HepG2 (cell line): ENCODE measurements around the gene MYADML2. TPM values are rescaled to one million over a fixed set of nuclear protein-coding genes. Genes with fewer than 3 reads are reported as not detected.

Source experiments
- ATF5 ChIP-seq: sonication (generic); formaldehyde crosslinking; IDR thresholded peaks from 2 replicates; pipeline ENCODE4 v1.4.0; 2020; ENCODE audit warnings: mild to moderate bottlenecking, low read depth, missing genetic modification reagents
- ATF7 ChIP-seq, 2 experiments: fragments of 450-650 bp in 1 of 2; sonication (generic) in 1 of 2; formaldehyde crosslinking in 1 of 2; IDR thresholded peaks; 2 replicates each; pipeline versions ENCODE4 v1.4.0 to v1.6.1; 2016 to 2020; ENCODE audit warnings: antibody characterized with exemption in 1 of 2, mild to moderate bottlenecking in 1 of 2, missing genetic modification reagents in 1 of 2
- CENPBD1 ChIP-seq: sonication (generic); formaldehyde crosslinking; IDR thresholded peaks from 2 replicates; pipeline ENCODE4 v1.8.0; 2022; ENCODE audit warnings: missing genetic modification reagents, low read depth, mild to moderate bottlenecking, borderline replicate concordance
- DMTF1 ChIP-seq: sonication (generic); formaldehyde crosslinking; IDR thresholded peaks from 2 replicates; pipeline ENCODE4 v1.4.0; 2020; ENCODE audit warnings: mild to moderate bottlenecking, missing genetic modification reagents
- FOXK2 ChIP-seq: fragments of 450-650 bp; IDR thresholded peaks from 2 replicates; pipeline ENCODE4 v1.6.1; 2016
- MED1 ChIP-seq: sonication (generic); formaldehyde crosslinking; IDR thresholded peaks from 2 replicates; pipeline ENCODE4 v1.4.0; 2020; ENCODE audit warnings: missing genetic modification reagents
- NAIF1 ChIP-seq: sonication (generic); formaldehyde crosslinking; IDR thresholded peaks from 2 replicates; pipeline ENCODE4 v1.5.0; 2020; ENCODE audit warnings: mild to moderate bottlenecking, missing genetic modification reagents, borderline replicate concordance
- POLR2AphosphoS5 ChIP-seq: IDR thresholded peaks from 2 replicates; pipeline ENCODE4 v1.6.1; 2012; ENCODE audit warnings: low read depth, low read length
- RBM22 ChIP-seq: fragments of 200-400 bp; formaldehyde crosslinking; optimal IDR thresholded peaks from 2 replicates; pipeline ENCODE3; 2017; ENCODE audit warnings: mild to moderate bottlenecking, low read length, moderate library complexity
- RBM39 ChIP-seq: fragments of 200-400 bp; formaldehyde crosslinking; IDR thresholded peaks from one replicate; pipeline ENCODE4 v1.6.1; 2018; ENCODE audit warnings: antibody characterized with exemption, mild to moderate bottlenecking, low read depth, low read length; ENCODE audit not compliant: poor library complexity, severe bottlenecking
- SALL1 ChIP-seq: sonication (generic); formaldehyde crosslinking; IDR thresholded peaks from 2 replicates; pipeline ENCODE4 v1.8.0; 2022; ENCODE audit warnings: mild to moderate bottlenecking, missing genetic modification reagents
- SSRP1 ChIP-seq: IDR thresholded peaks from 2 replicates; pipeline ENCODE4 v1.6.1; 2016; ENCODE audit warnings: control low read depth
- STAT5B ChIP-seq: sonication (generic); formaldehyde crosslinking; IDR thresholded peaks from 2 replicates; pipeline ENCODE4 v1.4.0; 2020; ENCODE audit warnings: missing genetic modification reagents
- TARDBP ChIP-seq: sonication (generic); formaldehyde crosslinking; IDR thresholded peaks from 2 replicates; pipeline ENCODE4 v1.8.0; 2022; ENCODE audit warnings: mild to moderate bottlenecking, missing genetic modification reagents
- TBX2 ChIP-seq: sonication (generic); formaldehyde crosslinking; IDR thresholded peaks from 2 replicates; pipeline ENCODE4 v1.5.0; 2020; ENCODE audit warnings: missing genetic modification reagents, mild to moderate bottlenecking, borderline replicate concordance
- TOE1 ChIP-seq: sonication (generic); formaldehyde crosslinking; IDR thresholded peaks from 2 replicates; pipeline ENCODE4 v1.4.0; 2020; ENCODE audit warnings: mild to moderate bottlenecking, missing genetic modification reagents
- ZFAT ChIP-seq: sonication (generic); formaldehyde crosslinking; conservative IDR thresholded peaks from 2 replicates; pipeline ENCODE4 v1.8.1; 2023; ENCODE audit warnings: missing genetic modification reagents, inconsistent platforms
- ZFP90 ChIP-seq: sonication (generic); formaldehyde crosslinking; IDR thresholded peaks from 2 replicates; pipeline ENCODE4 v1.8.0; 2022; ENCODE audit warnings: missing genetic modification reagents, mild to moderate bottlenecking, inconsistent platforms, borderline replicate concordance
- ZKSCAN5 ChIP-seq: sonication (generic); formaldehyde crosslinking; IDR thresholded peaks from 2 replicates; pipeline ENCODE4 v1.5.1; 2020; ENCODE audit warnings: mild to moderate bottlenecking, missing genetic modification reagents
- ZNF160 ChIP-seq: sonication (generic); formaldehyde crosslinking; IDR thresholded peaks from 2 replicates; pipeline ENCODE4 v1.8.0; 2022; ENCODE audit warnings: mild to moderate bottlenecking, inconsistent platforms, missing genetic modification reagents
- ZNF44 ChIP-seq: sonication (generic); formaldehyde crosslinking; IDR thresholded peaks from 2 replicates; pipeline ENCODE4 v1.5.1; 2020; ENCODE audit warnings: mild to moderate bottlenecking, missing genetic modification reagents
- ZNF703 ChIP-seq: sonication (generic); formaldehyde crosslinking; IDR thresholded peaks from 2 replicates; pipeline ENCODE4 v1.5.1; 2020; ENCODE audit warnings: missing genetic modification reagents, mild to moderate bottlenecking, moderate library complexity, borderline replicate concordance
- ZNF770 ChIP-seq: sonication (generic); formaldehyde crosslinking; IDR thresholded peaks from 2 replicates; pipeline ENCODE4 v1.5.0; 2020; ENCODE audit warnings: mild to moderate bottlenecking, missing genetic modification reagents
- polyA plus RNA-seq, 8 experiments: library from polyadenylated mRNA; depleted of rRNA in 3 of 8; stranded (reverse) in 7 of 8; unstranded in 1 of 8; fragments of >200 nt; fragmentation: Illumina TruSeq in 4 of 8; extraction: Trizol in 4 of 8; gene quantifications; 2 replicates each; pipeline versions ENCODE4 v1.2.1 to v1.2.3, GENCODE V29; 2011 to 2016; ENCODE audit warnings: low read depth in 4 of 8, missing spikeins in 1 of 8, mixed read lengths in 1 of 8; ENCODE audit not compliant: insufficient read depth in 1 of 8
- total RNA-seq, 5 experiments: library from RNA; depleted of rRNA; stranded (reverse); fragments of >200 nt; fragmentation: Illumina TruSeq; extraction: Trizol; gene quantifications; 2 replicates each; pipeline ENCODE4 v1.2.3, GENCODE V29; 2016; ENCODE audit warnings: low read depth in 1 of 5
- TF ChIP-seq, protein P1 (sequence below): sonication (generic); formaldehyde crosslinking; IDR thresholded peaks from 2 replicates; pipeline ENCODE4 v1.5.0; 2020; ENCODE audit warnings: mild to moderate bottlenecking, missing genetic modification reagents, moderate library complexity

The MYADML2 gene
- total and polyA plus RNA-seq, 2 of the 13 experiments (the other 11 are each of a cell fraction or from before 2014, with no cell fraction given): not detected

DNA sequence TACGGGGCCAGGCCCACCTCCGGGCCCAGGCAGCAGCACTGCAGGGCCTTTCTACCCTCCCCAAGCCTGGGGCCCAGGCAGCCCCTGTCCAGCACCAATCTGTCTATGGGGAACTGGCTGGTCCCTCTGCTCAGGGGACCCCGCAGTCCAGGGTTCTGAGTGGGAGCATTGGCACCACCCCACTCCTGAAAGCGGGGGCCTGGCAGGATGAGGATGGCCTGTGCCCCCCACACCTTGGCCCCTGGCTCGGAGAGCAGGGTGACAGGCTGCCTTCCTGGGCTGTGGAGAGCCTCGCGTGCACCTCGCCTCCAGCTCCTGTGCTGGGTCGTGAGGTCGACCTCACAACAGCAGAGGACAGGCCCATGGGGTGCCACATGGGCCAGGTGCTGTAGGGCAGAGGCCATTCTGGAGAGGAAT, 43.6 kb downstream of the MYADML2 start (continued):
- TF ChIP-seq ZFP90 (CRISPR knock-in tag): no peak
- no peak for TF ChIP-seq ATF5
- no peak for TF ChIP-seq ZFAT (CRISPR knock-in tag)
- 0 out of 2 replicates have a peak, but pooled peaks have one; percentile 44 for TF ChIP-seq ZNF703 (CRISPR knock-in tag)
- TF ChIP-seq ATF7 (IDR thresholded peaks at IDR 0.05): no peak
- 0 out of 2 replicates have a peak, but pooled peaks have one; percentile 6 for TF ChIP-seq ATF7 (CRISPR knock-in tag; IDR thresholded peaks at IDR 0.05)
- peak; percentile 12 for TF ChIP-seq RBM39
- TF ChIP-seq SSRP1 (CRISPR knock-in tag): no peak
- TF ChIP-seq RBM22: peak; percentile 92
- no peak for TF ChIP-seq DMTF1 (CRISPR knock-in tag)
- TF ChIP-seq ZNF770 (CRISPR knock-in tag): peak; percentile 59; the same call in 1 of the 2 replicates
- TF ChIP-seq NAIF1: no peak
- no peak for TF ChIP-seq TBX2 (CRISPR knock-in tag)
- no peak for TF ChIP-seq TOE1
- TF ChIP-seq, protein P1, sequence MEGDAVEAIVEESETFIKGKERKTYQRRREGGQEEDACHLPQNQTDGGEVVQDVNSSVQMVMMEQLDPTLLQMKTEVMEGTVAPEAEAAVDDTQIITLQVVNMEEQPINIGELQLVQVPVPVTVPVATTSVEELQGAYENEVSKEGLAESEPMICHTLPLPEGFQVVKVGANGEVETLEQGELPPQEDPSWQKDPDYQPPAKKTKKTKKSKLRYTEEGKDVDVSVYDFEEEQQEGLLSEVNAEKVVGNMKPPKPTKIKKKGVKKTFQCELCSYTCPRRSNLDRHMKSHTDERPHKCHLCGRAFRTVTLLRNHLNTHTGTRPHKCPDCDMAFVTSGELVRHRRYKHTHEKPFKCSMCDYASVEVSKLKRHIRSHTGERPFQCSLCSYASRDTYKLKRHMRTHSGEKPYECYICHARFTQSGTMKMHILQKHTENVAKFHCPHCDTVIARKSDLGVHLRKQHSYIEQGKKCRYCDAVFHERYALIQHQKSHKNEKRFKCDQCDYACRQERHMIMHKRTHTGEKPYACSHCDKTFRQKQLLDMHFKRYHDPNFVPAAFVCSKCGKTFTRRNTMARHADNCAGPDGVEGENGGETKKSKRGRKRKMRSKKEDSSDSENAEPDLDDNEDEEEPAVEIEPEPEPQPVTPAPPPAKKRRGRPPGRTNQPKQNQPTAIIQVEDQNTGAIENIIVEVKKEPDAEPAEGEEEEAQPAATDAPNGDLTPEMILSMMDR (CRISPR knock-in tag): 0 out of 2 replicates have a peak, but pooled peaks have one; percentile 9
- no peak for TF ChIP-seq FOXK2
- TF ChIP-seq ZNF160 (CRISPR knock-in tag): 0 out of 2 replicates have a peak, but pooled peaks have one; percentile 5
- TF ChIP-seq STAT5B: 0 out of 2 replicates have a peak, but pooled peaks have one; percentile 43
- TF ChIP-seq SALL1: no peak
- TF ChIP-seq MED1: no peak
- TF ChIP-seq POLR2AphosphoS5: peak; percentile 15; the same call in 1 of the 2 replicates
- TF ChIP-seq TARDBP: peak; percentile 58; the same call in 1 of the 2 replicates
- TF ChIP-seq CENPBD1 (CRISPR knock-in tag): no peak
- TF ChIP-seq ZKSCAN5: no peak
- no peak for TF ChIP-seq ZNF44
